IPS-11a (cell line): ENCODE measurements around the gene COL8A2.

Source experiments
- H3K4me3 ChIP-seq: one replicate; pipeline ENCODE4 v1.5.1; 2013; ENCODE audit warnings: low read depth, low read length, control low read depth

The COL8A2 gene

DNA sequence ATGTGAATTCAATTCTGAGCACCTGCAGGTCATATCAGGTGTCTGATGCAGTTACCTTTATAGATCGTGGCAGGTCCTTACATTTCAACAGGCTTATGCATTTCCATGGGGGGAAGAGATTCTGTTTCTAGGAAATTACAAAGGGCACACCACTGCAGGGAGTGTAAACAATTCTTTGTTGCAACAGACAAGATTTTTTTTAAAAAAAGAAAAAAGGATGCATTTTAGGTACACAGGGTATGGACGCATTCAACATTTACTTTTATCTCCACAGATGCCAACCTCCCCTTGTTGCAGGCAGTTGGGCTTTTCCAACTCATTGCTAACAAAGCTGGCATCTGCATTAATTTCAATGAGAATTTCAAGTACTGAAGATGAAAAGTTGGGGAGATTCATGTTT lies 54.7 kb downstream of the COL8A2 start:
- H3K4me3 ChIP-seq, result no peak overlapping the region

DNA sequence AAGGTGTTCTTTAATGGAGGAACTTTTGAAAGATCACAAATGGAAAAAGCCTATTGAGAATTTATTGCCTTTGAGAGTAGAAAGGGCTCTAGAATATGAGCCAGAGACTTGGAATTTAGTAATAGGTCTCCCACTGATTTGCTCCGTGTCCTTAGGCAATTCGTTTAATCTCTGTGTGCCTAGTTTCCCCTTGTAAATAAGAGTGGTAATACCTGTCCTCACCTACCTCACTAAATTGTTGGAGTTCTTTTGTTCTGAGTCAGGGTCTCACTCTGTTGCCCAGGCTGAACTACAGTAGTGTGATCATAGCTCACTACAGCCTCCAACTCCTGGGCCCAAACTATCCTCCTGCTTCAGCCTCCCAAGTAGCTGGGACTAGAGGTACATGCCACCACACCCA lies 56.2 kb downstream of the COL8A2 start:
- no peak overlapping the region for H3K4me3 ChIP-seq

DNA sequence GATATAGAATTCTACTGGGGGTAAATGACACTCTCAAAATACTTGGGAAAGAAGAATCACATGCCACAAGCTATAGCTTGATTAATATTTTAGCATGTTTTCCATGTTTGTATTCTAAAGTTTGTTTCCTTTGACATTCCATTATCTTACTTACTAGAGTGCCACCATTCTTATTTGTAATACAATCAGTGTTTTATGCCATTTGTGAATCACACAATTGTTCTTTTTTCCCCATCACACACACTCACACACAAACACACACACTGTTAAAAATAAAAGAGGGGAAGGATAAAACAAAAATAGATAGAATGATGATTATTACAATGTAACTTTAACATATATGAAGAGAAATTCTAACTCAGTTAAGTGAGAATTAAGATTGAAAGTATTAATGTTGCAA lies 57.2 kb downstream of the COL8A2 start:
- H3K4me3 ChIP-seq, result no peak overlapping the region

DNA sequence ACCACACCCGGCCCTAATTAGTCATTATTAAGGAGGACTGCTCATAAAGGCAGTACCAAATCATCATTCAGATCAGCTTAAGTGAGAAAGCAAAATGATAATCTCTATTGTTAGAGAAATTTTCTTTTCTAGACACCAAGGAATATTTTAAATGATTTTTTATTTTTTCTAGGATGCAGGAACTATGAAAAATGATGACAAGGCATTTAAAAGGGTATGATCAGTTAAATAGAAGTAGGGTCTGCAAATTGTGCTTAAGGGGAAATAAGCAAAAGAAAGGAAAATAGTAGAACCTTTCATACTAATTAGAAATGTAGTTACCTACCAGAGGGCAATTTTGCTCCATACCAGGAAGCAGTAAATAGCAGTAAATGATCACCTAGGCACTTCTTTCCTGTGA lies 62.7 kb downstream of the COL8A2 start:
- H3K4me3 ChIP-seq, result no peak overlapping the region

DNA sequence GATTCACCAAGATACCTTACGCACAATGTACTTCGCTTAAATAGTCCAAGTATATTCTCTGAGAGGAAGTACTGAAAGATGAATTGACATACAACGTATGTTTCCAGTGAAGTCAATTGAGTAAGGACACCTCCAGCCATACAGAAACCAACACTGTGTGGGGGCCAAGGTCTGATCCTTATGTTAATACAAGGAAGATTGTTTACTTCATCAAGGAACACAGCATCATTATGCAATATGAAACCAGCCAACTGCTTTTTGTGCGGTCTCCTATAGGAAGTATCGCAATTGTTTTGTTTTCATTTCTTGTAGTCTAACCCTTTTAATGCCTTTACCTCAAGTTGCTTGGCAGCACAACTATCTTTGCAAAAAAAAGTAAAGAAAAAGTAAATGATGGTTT lies 69.3 kb downstream of the COL8A2 start:
- no peak overlapping the region for H3K4me3 ChIP-seq

DNA sequence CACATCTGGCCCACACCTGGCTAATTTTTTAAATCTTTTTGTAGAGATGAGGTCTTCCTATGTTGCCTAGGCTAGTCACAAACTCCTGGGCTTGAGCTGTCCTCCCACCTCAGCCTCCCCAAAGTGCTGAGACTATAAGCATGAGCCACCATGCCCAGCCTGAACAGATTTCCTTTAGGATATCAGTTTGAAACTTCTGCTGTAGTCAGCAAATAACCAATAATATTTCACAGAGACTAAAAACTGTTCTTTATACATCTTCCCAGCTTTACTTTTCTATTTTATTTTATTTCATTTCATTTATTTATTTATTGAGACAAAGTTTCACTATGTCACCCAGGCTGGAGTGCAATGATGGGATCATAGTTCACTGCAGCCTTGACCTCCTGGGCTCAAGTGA lies 71.0 kb downstream of the COL8A2 start:
- H3K4me3 ChIP-seq, result no peak overlapping the region

DNA sequence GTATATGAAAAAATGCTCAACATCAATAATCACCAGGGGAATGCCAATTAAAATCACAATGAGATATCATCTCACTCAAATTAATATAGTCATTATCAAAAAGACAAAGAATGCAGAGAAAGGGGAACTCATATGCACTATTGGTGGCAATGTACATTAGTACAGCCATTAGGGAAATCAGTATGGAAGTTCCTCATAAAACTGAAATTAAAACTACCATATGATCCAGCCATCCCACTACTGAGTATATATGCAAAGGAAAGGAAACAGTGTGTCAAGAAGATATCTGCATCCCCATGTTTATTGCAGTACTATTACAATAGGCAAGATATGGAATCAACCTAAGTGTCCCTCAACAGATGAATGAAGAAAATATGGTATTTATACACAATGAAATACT lies 73.2 kb downstream of the COL8A2 start:
- no peak overlapping the region for H3K4me3 ChIP-seq
